Activated CD8-positive, alpha-beta memory T cell treated with anti-CD3 and anti-CD28 coated beads, Interleukin-2, amount 50 U/mL, for 24 hours (primary cell): ENCODE measurements around the gene HEXB.
"Not testable (repeated sequence)": the region's sequence is repeated elsewhere in the genome, so short reads cannot be mapped to it uniquely, and the experiment has no call there.

Experiments
- DNase-seq: peaks from one replicate; pipeline ENCODE4 v3.0.0-alpha.2; 2020; ENCODE audit errors: extremely low read depth

HEXB gene

GRCh38 chr5:74659172-74659571, 25.9 kb upstream of the HEXB start:
- DNase-seq: no peak

- DNase-seq: no peak
These were observed 24.9 kb upstream of the HEXB start for GRCh38 chr5:74660140-74660539.

DNA sequence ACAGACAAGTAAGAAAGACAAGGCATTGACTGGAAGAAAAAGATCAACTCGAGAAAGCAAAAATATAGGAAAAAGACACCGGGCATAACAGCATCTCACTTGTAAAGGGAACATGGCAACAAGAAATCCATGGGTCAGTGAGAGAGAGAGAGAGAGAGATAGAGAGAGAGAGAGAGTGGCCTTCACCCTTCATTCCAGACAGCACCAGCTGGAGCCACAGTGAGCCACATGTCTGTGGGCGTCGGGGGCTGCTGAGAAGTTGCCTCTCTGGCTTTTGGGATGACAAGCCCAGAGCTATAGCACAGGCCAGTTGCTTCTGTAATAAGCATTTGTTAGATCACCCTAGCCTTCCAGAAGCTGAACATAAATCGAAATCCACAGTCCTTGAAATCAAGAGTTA, 24.2 kb upstream of the HEXB start:
- DNase-seq: no peak

- no peak for DNase-seq
These were observed 20.5 kb upstream of the HEXB start for GRCh38 chr5:74664551-74664950.

DNA sequence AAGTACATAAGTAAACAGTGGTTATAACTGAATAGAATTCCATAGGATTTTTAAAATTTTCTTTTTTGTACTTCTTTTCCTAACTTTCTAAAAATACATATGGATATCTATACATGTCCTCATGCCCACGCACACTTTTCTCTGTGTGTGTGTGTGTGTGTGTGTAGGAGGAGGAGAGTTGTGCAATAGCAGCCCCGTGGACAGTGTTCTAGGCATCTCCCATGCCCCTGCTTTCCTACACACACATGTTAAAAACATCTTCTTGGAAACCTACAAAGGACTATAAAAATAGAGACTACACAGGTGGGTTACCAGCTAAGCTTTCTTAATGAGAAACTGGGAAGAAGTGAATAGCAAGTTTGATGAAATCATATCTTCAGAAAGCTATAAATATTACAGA, 19.8 kb upstream of the HEXB start:
- no peak for DNase-seq

DNA sequence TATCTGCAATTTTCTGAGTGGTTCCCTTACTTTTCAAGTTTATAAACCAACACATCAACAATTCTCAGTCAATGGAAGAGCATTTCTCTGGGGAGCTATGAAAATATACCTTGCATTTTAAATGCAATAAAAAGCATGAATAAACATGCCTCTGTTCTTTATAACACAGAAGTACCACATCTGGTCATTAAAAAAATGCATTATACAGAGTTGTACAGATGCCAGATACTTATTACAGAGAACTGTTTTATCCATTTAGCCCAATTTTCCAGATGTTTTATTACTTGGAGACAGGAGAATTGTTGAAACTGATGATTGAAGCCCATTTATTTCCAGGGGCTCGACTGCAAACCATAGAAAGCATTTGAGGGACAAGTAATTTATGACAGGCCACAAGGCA, 19.2 kb upstream of the HEXB start:
- no peak for DNase-seq

DNA sequence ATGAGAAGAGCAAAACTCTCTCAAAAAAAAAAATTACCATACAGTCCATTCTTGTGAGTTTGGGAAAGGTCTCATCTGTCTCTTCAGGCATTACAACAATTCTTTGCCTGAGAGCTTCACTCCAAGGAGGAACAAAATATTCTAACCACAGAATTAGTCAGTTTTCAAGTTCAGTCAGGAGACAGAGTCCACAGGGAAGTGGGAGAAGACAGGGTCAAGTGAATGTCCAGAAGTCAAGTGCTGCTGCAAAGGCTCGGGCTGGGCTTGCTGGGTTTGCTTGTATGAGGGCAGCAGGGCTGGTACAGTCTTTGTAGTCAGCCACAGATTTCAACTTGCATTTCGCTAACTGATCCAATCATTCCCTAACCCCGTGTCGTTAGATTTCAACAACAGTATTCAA, 17.6 kb upstream of the HEXB start:
- no peak for DNase-seq

- no peak for DNase-seq
These were observed 15.2 kb upstream of the HEXB start for GRCh38 chr5:74669821-74670220.

GRCh38 chr5:74670396-74671038, 14.5 kb upstream of the HEXB start:
- DNase-seq: no peak

DNA sequence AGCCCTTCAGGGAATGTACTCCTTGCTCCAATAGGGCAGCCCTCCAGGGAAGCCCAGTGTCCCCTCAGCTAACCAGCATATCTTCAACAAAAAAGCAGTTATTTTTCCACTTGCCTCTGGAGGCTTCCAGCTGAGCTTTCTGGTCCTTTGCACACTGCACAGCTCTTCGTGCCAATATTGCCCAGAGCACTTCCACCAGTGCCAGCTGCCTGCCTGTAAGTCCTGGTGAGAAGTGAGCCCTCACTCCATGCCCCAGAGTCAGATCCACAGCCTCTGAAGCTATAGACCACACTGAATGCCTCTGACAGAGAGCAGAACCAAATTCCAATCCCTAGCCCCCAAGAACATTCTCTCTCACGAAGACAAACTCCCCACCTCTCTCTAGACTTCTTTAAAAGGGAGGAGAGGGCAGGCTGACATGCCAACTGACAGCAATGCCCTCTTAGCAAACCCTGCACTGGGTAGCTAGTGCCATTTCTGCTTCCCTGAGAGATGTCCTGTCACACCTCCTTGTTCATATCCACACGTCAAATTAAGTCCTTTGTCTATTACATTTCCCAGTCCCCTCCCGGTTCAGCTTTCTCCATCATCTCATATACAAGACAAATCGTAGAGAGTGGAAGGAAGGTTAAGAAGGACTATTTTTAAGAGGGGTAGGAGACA, 12.7 kb upstream of the HEXB start:
- no peak for DNase-seq

DNA sequence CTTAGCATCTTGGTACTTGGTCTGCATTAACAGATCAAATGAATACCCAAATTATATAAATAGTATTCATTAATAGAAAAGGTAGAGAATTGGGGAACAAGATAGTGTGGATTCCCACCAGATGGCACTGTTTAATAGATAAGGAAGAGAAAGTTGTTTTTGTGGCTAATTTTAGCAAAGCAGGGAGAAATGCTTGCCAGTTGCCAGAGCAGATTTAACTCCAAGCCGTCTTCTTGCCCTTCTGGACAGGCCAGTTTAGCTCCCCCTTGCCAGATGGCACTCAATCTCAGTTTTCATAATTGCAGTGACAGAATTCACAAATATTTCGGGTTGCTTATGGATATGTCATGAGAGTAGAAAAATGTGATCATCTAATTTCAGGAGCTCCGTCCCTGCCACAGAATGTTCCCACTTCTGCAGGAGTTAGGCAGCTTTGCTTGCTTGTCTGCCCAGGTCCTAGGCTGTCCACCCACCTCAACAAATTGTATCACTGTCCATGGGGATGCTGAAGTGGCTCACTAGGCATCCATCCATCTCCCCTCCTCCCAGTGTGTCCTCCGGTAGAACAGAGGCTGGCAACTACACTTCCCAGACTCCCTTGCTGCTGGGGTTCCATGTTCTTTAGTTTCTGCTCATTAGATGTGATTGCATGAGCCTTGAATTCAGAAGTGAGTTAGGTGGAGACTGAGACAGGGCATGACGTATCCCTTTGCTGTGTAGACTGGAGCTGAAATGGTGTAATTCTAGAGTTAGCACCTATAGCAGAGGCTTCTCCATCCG, 11.8 kb upstream of the HEXB start:
- no peak for DNase-seq

DNA sequence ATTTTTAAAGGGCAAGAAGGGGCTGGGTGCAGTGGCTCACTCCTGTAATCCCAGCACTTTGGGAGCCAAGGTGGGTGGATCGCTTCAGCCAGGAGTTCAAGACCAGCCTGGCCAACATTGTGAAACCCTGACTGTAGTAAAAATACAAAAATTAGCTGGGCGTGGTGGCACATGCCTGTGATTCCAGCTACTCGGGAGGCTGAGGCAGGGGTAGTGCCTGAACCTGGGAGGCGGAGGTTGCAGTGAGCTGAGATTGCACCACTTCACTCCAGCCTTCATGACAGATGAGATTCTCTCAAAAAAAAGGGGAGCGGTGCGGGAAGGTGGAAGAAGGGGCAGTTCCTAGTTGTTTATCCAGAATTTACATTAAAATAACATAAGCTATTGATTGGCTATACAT, 8.6 kb upstream of the HEXB start:
- not testable (repeated sequence) for DNase-seq

- not testable (repeated sequence) for DNase-seq
These were observed 6.9 kb upstream of the HEXB start for GRCh38 chr5:74678123-74678522.

DNA sequence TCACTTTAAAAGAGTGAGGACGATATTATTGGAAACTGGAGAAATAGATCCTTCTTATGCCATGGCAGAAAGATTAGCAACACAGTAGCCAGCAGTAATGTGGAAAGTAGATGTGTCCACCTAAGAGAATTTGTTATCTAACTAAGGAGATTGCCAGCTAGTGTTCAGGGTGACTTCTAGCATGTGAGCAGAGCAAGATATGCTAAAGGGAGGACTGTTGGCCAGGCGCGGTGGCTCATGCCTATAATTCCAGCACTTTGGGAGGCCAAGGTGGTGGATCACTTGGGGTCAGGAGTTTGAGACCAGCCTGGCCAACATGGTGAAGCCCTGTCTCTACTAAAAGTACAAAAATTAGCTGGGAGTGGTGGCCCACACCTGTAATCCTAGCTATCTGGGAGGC, 5.7 kb upstream of the HEXB start:
- not testable (repeated sequence) for DNase-seq

DNA sequence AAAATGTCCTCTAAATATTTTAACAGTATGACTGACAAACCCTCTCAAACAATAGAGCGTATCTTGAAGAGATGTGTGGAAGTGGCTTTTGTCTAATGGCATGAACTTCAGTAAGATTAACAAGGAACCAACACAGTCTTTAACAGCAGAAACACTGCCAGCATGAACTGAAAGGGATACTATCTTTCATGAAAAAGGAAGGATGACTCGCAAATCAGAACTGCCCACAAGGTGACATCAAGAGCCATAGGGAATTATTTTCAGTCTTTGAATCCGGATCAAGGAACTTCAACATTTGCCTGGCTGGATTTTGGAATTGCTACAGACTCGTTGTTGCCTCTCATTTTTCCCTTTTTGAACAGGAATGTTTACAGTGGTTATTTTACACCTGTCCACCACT, 5.1 kb upstream of the HEXB start:
- no peak for DNase-seq

- DNase-seq: no peak
These were observed 1.1 kb downstream of the HEXB start for GRCh38 chr5:74685979-74686631.

DNA sequence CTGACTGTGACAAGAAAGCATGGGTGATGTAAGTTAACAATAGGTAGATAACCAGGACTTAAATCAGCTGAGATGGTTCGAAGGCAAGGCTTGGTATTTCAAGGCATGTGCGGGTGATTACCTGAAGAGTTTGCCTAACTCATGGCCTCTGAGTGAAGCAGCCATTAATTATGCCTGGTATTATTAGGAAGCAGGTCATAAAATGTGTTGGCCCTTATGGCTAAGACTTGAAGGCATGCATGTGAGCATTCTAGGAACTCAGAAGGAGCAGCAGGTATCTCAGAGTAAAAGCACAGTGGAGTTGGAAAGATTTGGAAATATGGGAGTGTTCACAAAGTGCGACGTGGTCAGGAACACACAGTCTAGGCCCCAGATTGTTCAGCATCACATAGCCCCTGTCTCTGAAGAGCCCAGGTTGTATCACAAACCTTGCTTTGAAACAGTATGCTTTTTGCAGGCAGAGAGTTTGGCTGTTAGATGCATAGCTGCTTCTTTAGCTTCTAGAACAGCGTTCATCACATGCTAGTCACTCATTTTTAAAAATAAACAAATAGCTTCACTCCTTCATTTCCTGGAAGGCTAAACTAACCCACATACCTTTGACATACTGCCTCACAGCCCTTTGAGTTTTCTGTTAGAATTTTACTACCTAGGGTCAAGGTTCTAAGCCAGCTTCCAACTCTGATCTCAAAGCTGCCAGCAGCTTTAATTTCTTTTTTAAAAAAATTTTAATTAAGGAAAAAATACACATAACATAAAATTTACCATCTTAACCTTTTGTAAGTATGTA, 2.1 kb downstream of the HEXB start:
- no peak for DNase-seq

GRCh38 chr5:74693191-74693590, 8.2 kb downstream of the HEXB start:
- no peak for DNase-seq

DNA sequence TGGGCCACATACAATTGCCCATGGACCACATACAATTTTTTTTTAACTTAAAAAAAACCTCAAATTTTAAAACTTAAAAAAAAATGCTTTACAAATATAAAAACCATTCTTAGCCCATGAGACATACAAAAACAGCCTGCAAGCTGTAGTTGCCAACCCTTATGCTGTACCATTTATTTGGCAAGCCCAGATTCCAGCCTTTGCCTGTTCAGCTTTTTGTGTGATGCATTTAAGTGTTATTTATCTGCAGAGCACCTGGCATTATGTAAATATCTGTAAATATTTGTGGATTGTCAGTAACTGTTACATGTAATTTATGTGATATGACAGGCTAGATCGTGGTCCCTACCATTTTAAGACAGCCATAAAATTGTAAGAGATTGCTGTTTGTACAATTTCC, 32.6 kb downstream of the HEXB start:
- DNase-seq: no peak

- no peak for DNase-seq
These were observed 37.2 kb downstream of the HEXB start for GRCh38 chr5:74722271-74722670.

GRCh38 chr5:74725331-74725730, 40.3 kb downstream of the HEXB start:
- no peak for DNase-seq

GRCh38 chr5:74736759-74737158, 51.7 kb downstream of the HEXB start:
- no peak for DNase-seq
